ENCODE results near the gene RGR. TPM values are rescaled to one million over a fixed set of nuclear protein-coding genes. Genes with fewer than 3 reads are reported as not detected.

RGR gene
- total RNA-seq, 1 experiment from 2014 or later: not detected

DNA sequence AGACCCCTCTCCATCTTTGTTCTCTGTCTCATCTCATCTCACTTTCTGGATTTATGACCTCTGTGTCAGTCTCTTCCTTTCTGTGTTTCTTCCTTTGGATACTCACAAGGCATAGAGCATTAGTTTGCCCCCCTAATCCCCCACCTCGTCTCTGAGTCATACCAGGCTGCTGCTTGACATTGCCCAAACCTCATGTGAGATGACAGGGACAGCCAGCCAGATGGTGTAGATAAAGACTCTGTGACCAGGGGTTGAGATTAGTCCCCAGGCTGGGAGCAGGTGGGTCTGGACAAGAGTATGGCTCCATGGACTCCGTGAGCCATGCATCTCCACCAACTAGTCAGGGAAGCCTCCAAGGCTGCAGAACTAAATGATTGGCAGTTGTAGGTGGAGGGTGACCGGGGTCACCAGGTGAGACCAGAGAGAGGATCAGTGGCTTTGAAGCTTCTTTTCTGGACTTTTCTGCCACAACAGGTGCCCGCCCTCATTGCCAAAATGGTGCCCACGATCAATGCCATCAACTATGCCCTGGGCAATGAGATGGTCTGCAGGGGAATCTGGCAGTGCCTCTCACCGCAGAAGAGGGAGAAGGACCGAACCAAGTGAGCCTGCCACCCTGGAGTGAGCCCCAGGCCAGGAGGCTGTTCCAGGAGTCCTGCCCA is 13.3 kb downstream of the RGR start:
- no peak overlapping the region for H2AFZ ChIP-seq (ENCODE audit: low read depth, low read length, poor library complexity, severe bottlenecking)
- POLR2A ChIA-PET: no interaction called here
- intact Hi-C loops (cut with micrococcal nuclease): no loop called here

More for the DNA sequence above, 13.3 kb downstream of the RGR start:
- DNase-seq (ENCODE audit: low read depth, low spot score) (no peak), ATAC-seq (no peak)
- Histone ChIP-seq H3K79me2 (ENCODE audit: insufficient read depth, low read length) (no peaks in the 10 kb centered on the region), H3K9me3 (ENCODE audit: control insufficient read depth in 1 of 2, insufficient read depth in 1 of 2, low read depth in 1 of 2, low read length in 2 of 2) (no peaks in the 10 kb centered on the region), H3K9me2 (ENCODE audit: insufficient read depth) (no peaks in the 10 kb centered on the region), H3K4me2 (ENCODE audit: low read length) (no peak overlapping the region), H3K27ac (ENCODE audit: low read depth, low read length) (no peak overlapping the region), H4K20me1 (ENCODE audit: insufficient read depth) (no peaks in the 10 kb centered on the region), H3K4me1 (ENCODE audit: control insufficient read depth in 1 of 2, insufficient read depth in 2 of 2, low read length in 2 of 2) (peaks cover 0 to 9% of the 10 kb centered on the region in 2 experiments; a peak in 2 of 4 replicates), H3K27me3 (ENCODE audit: insufficient read depth, low read length) (no peaks in the 10 kb centered on the region), H3K36me3 (ENCODE audit: control insufficient read depth in 1 of 2, insufficient read depth in 2 of 2, low read length in 2 of 2) (no peaks in the 10 kb centered on the region), H3K9ac (ENCODE audit: low read length) (no peak overlapping the region), H3K4me3 (replicated peaks in 1 of 2; ENCODE audit: low read depth in 1 of 2, low read length in 2 of 2) (no peak overlapping the region)
- TF ChIP-seq JUND (IDR thresholded peaks at IDR 0.05) (no peak), FOSL1 (IDR thresholded peaks at IDR 0.05; ENCODE audit: low read depth) (no peak), ZNF274 (IDR thresholded peaks at IDR 0.05; ENCODE audit: low read depth, low read length) (no peak), SP1 (IDR thresholded peaks at IDR 0.05; ENCODE audit: low read depth) (no peak), POLR2A (IDR thresholded peaks at IDR 0.05; ENCODE audit: borderline replicate concordance, extremely low read depth, insufficient read depth, insufficient read length) (no peak), ELF1 (IDR thresholded peaks at IDR 0.05; ENCODE audit: borderline replicate concordance, low read depth) (no peak), SIN3A (IDR thresholded peaks at IDR 0.05; ENCODE audit: low read depth) (no peak)
- TF ChIP-seq, protein P1, sequence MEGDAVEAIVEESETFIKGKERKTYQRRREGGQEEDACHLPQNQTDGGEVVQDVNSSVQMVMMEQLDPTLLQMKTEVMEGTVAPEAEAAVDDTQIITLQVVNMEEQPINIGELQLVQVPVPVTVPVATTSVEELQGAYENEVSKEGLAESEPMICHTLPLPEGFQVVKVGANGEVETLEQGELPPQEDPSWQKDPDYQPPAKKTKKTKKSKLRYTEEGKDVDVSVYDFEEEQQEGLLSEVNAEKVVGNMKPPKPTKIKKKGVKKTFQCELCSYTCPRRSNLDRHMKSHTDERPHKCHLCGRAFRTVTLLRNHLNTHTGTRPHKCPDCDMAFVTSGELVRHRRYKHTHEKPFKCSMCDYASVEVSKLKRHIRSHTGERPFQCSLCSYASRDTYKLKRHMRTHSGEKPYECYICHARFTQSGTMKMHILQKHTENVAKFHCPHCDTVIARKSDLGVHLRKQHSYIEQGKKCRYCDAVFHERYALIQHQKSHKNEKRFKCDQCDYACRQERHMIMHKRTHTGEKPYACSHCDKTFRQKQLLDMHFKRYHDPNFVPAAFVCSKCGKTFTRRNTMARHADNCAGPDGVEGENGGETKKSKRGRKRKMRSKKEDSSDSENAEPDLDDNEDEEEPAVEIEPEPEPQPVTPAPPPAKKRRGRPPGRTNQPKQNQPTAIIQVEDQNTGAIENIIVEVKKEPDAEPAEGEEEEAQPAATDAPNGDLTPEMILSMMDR (IDR thresholded peaks at IDR 0.05 in 2 of 3, conservative IDR thresholded peaks at IDR 0.05 in 1 of 3; ENCODE audit: borderline replicate concordance in 1 of 3, insufficient read depth in 1 of 3, low read depth in 2 of 3, low read length in 2 of 3): no peak
- TF ChIP-seq, protein P2, sequence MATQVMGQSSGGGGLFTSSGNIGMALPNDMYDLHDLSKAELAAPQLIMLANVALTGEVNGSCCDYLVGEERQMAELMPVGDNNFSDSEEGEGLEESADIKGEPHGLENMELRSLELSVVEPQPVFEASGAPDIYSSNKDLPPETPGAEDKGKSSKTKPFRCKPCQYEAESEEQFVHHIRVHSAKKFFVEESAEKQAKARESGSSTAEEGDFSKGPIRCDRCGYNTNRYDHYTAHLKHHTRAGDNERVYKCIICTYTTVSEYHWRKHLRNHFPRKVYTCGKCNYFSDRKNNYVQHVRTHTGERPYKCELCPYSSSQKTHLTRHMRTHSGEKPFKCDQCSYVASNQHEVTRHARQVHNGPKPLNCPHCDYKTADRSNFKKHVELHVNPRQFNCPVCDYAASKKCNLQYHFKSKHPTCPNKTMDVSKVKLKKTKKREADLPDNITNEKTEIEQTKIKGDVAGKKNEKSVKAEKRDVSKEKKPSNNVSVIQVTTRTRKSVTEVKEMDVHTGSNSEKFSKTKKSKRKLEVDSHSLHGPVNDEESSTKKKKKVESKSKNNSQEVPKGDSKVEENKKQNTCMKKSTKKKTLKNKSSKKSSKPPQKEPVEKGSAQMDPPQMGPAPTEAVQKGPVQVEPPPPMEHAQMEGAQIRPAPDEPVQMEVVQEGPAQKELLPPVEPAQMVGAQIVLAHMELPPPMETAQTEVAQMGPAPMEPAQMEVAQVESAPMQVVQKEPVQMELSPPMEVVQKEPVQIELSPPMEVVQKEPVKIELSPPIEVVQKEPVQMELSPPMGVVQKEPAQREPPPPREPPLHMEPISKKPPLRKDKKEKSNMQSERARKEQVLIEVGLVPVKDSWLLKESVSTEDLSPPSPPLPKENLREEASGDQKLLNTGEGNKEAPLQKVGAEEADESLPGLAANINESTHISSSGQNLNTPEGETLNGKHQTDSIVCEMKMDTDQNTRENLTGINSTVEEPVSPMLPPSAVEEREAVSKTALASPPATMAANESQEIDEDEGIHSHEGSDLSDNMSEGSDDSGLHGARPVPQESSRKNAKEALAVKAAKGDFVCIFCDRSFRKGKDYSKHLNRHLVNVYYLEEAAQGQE (IDR thresholded peaks at IDR 0.05; ENCODE audit: low read depth): no peak
- TF ChIP-seq, protein P3, sequence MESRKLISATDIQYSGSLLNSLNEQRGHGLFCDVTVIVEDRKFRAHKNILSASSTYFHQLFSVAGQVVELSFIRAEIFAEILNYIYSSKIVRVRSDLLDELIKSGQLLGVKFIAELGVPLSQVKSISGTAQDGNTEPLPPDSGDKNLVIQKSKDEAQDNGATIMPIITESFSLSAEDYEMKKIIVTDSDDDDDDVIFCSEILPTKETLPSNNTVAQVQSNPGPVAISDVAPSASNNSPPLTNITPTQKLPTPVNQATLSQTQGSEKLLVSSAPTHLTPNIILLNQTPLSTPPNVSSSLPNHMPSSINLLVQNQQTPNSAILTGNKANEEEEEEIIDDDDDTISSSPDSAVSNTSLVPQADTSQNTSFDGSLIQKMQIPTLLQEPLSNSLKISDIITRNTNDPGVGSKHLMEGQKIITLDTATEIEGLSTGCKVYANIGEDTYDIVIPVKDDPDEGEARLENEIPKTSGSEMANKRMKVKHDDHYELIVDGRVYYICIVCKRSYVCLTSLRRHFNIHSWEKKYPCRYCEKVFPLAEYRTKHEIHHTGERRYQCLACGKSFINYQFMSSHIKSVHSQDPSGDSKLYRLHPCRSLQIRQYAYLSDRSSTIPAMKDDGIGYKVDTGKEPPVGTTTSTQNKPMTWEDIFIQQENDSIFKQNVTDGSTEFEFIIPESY (IDR thresholded peaks at IDR 0.05; ENCODE audit: extremely low read depth, insufficient replicate concordance, low read length): no peak
- no TSS peak for BruUV-seq (replicated peaks)
- CTCF ChIA-PET: interaction anchor here (2.1 kb wide), 1 partner anchor 9 kb away, joined by 15 read pairs; no protein-coding TSS in a partner anchor
- RAD21 ChIA-PET (ENCODE audit: low non-redundant PET in 1 of 2, low total read pairs in 2 of 2, uncharacterized antibody in 2 of 2, unreplicated experiment in 2 of 2): no interaction called here

Data from HCT116 (cell line).